ENCODE measurements around the gene SCN4A. TPM values are rescaled to one million over a fixed set of nuclear protein-coding genes. Genes with fewer than 3 reads are reported as not detected.
"Not testable (repeated sequence)": the region's sequence is repeated elsewhere in the genome, so short reads cannot be mapped to it uniquely, and the experiment has no call there.

SCN4A gene
- total and polyA plus RNA-seq, 2 of the 13 experiments (the other 11 are each of a cell fraction or from before 2014, with no cell fraction given), result 0.02 to 0.03 TPM

- CTCF ChIA-PET (ENCODE audit: low intra/inter-chr PET ratio, low total read pairs), result interaction anchor here (1.9 kb wide), 1 partner anchor 41 kb away, joined by 6 read pairs; no protein-coding TSS in a partner anchor
These were observed 62.6 kb downstream of the SCN4A start for GRCh38 chr17:63910096-63910495.

GRCh38 chr17:63909586-63909985 is 63.1 kb downstream of the SCN4A start:
- in situ Hi-C loops (cut with HindIII; ENCODE audit: extremely low pct_ligation_motif_present, low pct_unique_long_range_greater_than_20kb); H3K79me2 ChIP-seq (ENCODE audit: insufficient read depth, low read length); POLR2A ChIA-PET; H3K4me1 ChIP-seq (ENCODE audit: insufficient read depth, low read length); H3K9ac ChIP-seq (ENCODE audit: insufficient read depth, low read depth, low read length); BruUV-seq (replicated peaks); H3K9me3 ChIP-seq (ENCODE audit: low read length); H2AFZ ChIP-seq (ENCODE audit: low read length); H3K27ac ChIP-seq (ENCODE audit: extremely low read length, insufficient read depth, low read length); FAIRE-seq; CTCF ChIA-PET (ENCODE audit: low intra/inter-chr PET ratio, low total read pairs); DNase-seq (ENCODE audit: low spot score); ATAC-seq; intact Hi-C loops (cut with micrococcal nuclease; ENCODE audit: unreplicated experiment); H4K20me1 ChIP-seq (ENCODE audit: insufficient read depth, low read length); H3K4me2 ChIP-seq (ENCODE audit: low read depth, low read length); H3K4me3 ChIP-seq (replicated peaks in 1 of 3; ENCODE audit: insufficient read depth in 1 of 3, low read depth in 2 of 3, low read length in 3 of 3); H3K36me3 ChIP-seq (replicated peaks in 1 of 2; ENCODE audit: control insufficient read depth in 1 of 2, insufficient read depth in 2 of 2, low read length in 2 of 2): not testable (repeated sequence)
- WGBS (ENCODE audit: low lambda C conversion rate), result 19% methylated on average over 5 of the region's 10 CpGs
- peaks cover 4 to 38% of the 10 kb centered on the region in 2 experiments; a peak in 4 of 5 replicates for H3K27me3 ChIP-seq (ENCODE audit: control insufficient read depth in 1 of 2, insufficient read depth in 2 of 2, low read length in 2 of 2)

More at GRCh38 chr17:63910096-63910495, 62.6 kb downstream of the SCN4A start:
- no peaks in the 10 kb centered on the region for H3K36me3 ChIP-seq (replicated peaks in 1 of 2; ENCODE audit: control insufficient read depth in 1 of 2, insufficient read depth in 2 of 2, low read length in 2 of 2)
- no peaks in the 10 kb centered on the region for H4K20me1 ChIP-seq (ENCODE audit: insufficient read depth, low read length)
- FAIRE-seq, result no peak
- H3K27ac ChIP-seq (ENCODE audit: extremely low read length, insufficient read depth, low read length), result no peak overlapping the region
- H3K4me1 ChIP-seq (ENCODE audit: insufficient read depth, low read length), result peaks cover 10% of the 10 kb centered on the region
- no peaks in the 10 kb centered on the region for H3K9me3 ChIP-seq (ENCODE audit: low read length)
- POLR2A ChIA-PET, result no interaction called here
- 25% methylated on average over 9 of the region's 14 CpGs for WGBS (ENCODE audit: low lambda C conversion rate)
- no peak for DNase-seq (ENCODE audit: low spot score)
- intact Hi-C loops (cut with micrococcal nuclease; ENCODE audit: unreplicated experiment) (loop anchor here (10.0 kb wide), 1 partner anchor 225 kb away; the partner anchor contains the start of gene ERN1), in situ Hi-C loops (cut with HindIII; ENCODE audit: extremely low pct_ligation_motif_present, low pct_unique_long_range_greater_than_20kb) (loop anchor here (5.0 kb wide), 1 partner anchor 37 kb away; no protein-coding TSS in a partner anchor)
- H3K4me3 ChIP-seq (replicated peaks in 1 of 3; ENCODE audit: insufficient read depth in 1 of 3, low read depth in 2 of 3, low read length in 3 of 3), result no peak overlapping the region
- H3K9ac ChIP-seq (ENCODE audit: insufficient read depth, low read depth, low read length), result no peak overlapping the region
- peaks cover 4 to 40% of the 10 kb centered on the region in 2 experiments; a peak in 4 of 5 replicates for H3K27me3 ChIP-seq (ENCODE audit: control insufficient read depth in 1 of 2, insufficient read depth in 2 of 2, low read length in 2 of 2)
- ATAC-seq, result no peak
- TF ChIP-seq ZNF564 (CRISPR knock-in tag; IDR thresholded peaks at IDR 0.05) (no peak), TMF1 (CRISPR knock-in tag; IDR thresholded peaks at IDR 0.05; ENCODE audit: low read depth) (no peak), MXD4 (CRISPR knock-in tag; IDR thresholded peaks at IDR 0.05) (no peak), ZMYM2 (CRISPR knock-in tag; IDR thresholded peaks at IDR 0.05) (no peak), MTF1 (CRISPR knock-in tag; IDR thresholded peaks at IDR 0.05) (no peak), HOXD1 (CRISPR knock-in tag; IDR thresholded peaks at IDR 0.05) (no peak), ZNF180 (CRISPR knock-in tag; IDR thresholded peaks at IDR 0.05; ENCODE audit: borderline replicate concordance, low read depth) (no peak)
- no peak overlapping the region for H2AFZ ChIP-seq (ENCODE audit: low read length)
- H3K4me2 ChIP-seq (ENCODE audit: low read depth, low read length), result no peak overlapping the region
- no peaks in the 10 kb centered on the region for H3K79me2 ChIP-seq (ENCODE audit: insufficient read depth, low read length)
- BruUV-seq (replicated peaks), result no TSS peak

Data from HepG2 (cell line).